ENCODE results near the gene TECR. TPM values are rescaled to one million over a fixed set of nuclear protein-coding genes. Genes with fewer than 3 reads are reported as not detected.
A peak's percentile ranks its signal among the peaks of the same experiment; 100 is the strongest.

Gene TECR
- total RNA-seq, 1 experiment from 2014 or later = 146 TPM

- DNase-seq (ENCODE audit: low spot score) = peak; percentile 62
Measured at GRCh38 chr19:14507704-14508542, 21.5 kb upstream of the TECR start.

- DNase-seq (ENCODE audit: low spot score) = peak; percentile 39
Measured at GRCh38 chr19:14510311-14511228, 18.8 kb upstream of the TECR start.

- no peak for DNase-seq (ENCODE audit: low spot score)
Measured at GRCh38 chr19:14511229-14511593, 18.2 kb upstream of the TECR start.

GRCh38 chr19:14512406-14512961 is 16.9 kb upstream of the TECR start:
- no peak for DNase-seq (ENCODE audit: low spot score)

- DNase-seq (ENCODE audit: low spot score) = no peak
Measured at GRCh38 chr19:14514215-14514863, 15.1 kb upstream of the TECR start.

- DNase-seq (ENCODE audit: low spot score) = no peak
Measured at GRCh38 chr19:14515501-14516047, 13.8 kb upstream of the TECR start.

GRCh38 chr19:14516048-14516534 is 13.3 kb upstream of the TECR start:
- no peak for DNase-seq (ENCODE audit: low spot score)

GRCh38 chr19:14516746-14517438 is 12.5 kb upstream of the TECR start:
- DNase-seq (ENCODE audit: low spot score) = no peak

- DNase-seq (ENCODE audit: low spot score) = no peak
Measured at GRCh38 chr19:14517446-14517839, 12.0 kb upstream of the TECR start.

- DNase-seq (ENCODE audit: low spot score) = peak; percentile 61
Measured at GRCh38 chr19:14517840-14518505, 11.4 kb upstream of the TECR start, which contains the start of gene DNAJB1. TSS of gene DNAJB1 (minus strand) at chr19:14518397. CDS start at chr19:14518349, 48 bp downstream.

GRCh38 chr19:14519245-14519859 is 10.0 kb upstream of the TECR start:
- no peak for DNase-seq (ENCODE audit: low spot score)

GRCh38 chr19:14519860-14520407 is 9.5 kb upstream of the TECR start:
- peak; percentile 73 for DNase-seq (ENCODE audit: low spot score)

- no peak for DNase-seq (ENCODE audit: low spot score)
Measured at GRCh38 chr19:14520543-14520942, 8.9 kb upstream of the TECR start.

- no peak for DNase-seq (ENCODE audit: low spot score)
Measured at GRCh38 chr19:14525729-14526128, 3.7 kb upstream of the TECR start.

GRCh38 chr19:14526423-14526822 is 3.0 kb upstream of the TECR start:
- no peak for DNase-seq (ENCODE audit: low spot score)

GRCh38 chr19:14528419-14529253 is 758 bp upstream of the TECR start:
- no peak for DNase-seq (ENCODE audit: low spot score)

- DNase-seq (ENCODE audit: low spot score) = no peak
Measured at GRCh38 chr19:14530005-14530348, 583 bp downstream of the TECR start.

GRCh38 chr19:14530506-14530905 is 1.1 kb downstream of the TECR start:
- no peak for DNase-seq (ENCODE audit: low spot score)

All from HT-29 (cell line).